B cell (primary cell): ENCODE measurements around the gene SLC2A9.

Experiments
- EZH2 ChIP-seq: IDR thresholded peaks from 2 replicates; pipeline ENCODE4 v1.6.1; 2012; ENCODE audit warnings: borderline replicate concordance, low read depth, mild to moderate bottlenecking, moderate library complexity, low read length; ENCODE audit not compliant: insufficient read depth, poor library complexity, severe bottlenecking
- TF ChIP-seq, protein P1 (sequence below): fragments of 200-600 bp; IDR thresholded peaks from one replicate; pipeline ENCODE4 v1.8.0; 2022; ENCODE audit warnings: antibody characterized with exemption, mild to moderate bottlenecking

DNA sequence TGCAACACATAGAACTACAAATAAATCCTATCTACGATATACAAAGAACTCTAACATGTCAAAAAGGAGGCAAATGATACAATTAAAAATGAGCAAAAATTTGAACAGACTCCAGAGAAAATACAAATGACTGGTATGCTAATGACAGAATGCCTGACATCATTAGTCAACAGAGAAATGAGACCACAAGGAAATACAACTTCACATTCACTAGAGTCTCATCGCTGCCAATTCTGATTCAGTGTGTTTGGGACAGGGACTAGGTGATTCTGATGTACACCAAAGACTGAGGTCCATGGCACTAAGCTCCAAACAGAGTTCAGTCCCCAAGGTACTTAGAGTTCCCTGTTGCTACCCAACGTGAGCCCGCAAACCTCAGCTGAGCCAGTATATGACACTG, 23.4 kb downstream of the SLC2A9 start:
- TF ChIP-seq, protein P1, sequence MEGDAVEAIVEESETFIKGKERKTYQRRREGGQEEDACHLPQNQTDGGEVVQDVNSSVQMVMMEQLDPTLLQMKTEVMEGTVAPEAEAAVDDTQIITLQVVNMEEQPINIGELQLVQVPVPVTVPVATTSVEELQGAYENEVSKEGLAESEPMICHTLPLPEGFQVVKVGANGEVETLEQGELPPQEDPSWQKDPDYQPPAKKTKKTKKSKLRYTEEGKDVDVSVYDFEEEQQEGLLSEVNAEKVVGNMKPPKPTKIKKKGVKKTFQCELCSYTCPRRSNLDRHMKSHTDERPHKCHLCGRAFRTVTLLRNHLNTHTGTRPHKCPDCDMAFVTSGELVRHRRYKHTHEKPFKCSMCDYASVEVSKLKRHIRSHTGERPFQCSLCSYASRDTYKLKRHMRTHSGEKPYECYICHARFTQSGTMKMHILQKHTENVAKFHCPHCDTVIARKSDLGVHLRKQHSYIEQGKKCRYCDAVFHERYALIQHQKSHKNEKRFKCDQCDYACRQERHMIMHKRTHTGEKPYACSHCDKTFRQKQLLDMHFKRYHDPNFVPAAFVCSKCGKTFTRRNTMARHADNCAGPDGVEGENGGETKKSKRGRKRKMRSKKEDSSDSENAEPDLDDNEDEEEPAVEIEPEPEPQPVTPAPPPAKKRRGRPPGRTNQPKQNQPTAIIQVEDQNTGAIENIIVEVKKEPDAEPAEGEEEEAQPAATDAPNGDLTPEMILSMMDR, result no peak
- no peak for TF ChIP-seq EZH2
